Activated T-cell treated with anti-CD3 and anti-CD28 coated beads, Interleukin-2, amount 50 U/mL, for 1 hour (primary cell): ENCODE results near the gene MYDGF.
"Not testable (repeated sequence)": the region's sequence is repeated elsewhere in the genome, so short reads cannot be mapped to it uniquely, and the experiment has no call there.

Source experiments
- DNase-seq: peaks from one replicate; pipeline ENCODE4 v3.0.0-alpha.2; 2020

The MYDGF gene

DNA sequence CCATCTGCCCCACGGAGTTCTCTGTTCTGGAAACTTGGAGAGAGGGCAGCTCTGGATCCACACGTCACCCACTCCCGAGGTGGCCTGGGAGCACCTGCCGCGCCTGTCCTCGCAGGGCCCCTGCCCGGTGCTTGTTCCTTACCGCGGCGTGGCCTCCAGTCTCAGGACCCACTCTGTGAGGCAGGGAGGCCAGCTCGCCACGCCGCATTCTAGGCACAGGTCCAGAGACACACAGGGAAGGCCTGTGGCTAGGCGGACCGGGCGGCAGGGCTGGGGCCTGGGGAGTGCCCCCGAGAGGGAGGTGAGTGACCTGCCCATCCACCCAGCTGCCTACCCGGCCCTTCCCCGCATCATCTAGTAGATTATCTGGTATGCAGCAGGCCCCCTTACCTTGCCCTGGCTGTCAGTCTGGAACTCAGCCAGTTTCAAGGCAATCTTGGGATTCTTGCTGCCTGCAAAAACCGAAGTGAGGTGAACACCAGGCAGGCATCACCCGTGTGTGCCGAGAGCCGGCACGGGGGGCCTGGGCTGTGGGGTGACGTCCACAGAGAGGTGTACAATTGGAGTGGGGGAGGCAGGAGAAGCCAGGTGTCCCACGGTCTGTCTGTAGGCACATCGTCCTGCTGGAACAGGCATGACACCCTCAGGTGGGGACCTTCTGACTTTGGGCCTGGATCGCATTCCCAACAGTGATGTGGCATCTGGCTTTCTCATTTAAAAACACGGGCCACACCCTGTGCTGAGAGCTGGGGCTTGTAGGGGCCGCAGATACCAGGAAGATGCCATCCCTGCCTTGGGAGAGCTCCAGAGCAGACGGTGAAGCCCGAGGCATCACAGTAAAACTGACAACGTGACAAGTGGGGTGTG is 29.9 kb upstream of the MYDGF start:
- no peak for DNase-seq

DNA sequence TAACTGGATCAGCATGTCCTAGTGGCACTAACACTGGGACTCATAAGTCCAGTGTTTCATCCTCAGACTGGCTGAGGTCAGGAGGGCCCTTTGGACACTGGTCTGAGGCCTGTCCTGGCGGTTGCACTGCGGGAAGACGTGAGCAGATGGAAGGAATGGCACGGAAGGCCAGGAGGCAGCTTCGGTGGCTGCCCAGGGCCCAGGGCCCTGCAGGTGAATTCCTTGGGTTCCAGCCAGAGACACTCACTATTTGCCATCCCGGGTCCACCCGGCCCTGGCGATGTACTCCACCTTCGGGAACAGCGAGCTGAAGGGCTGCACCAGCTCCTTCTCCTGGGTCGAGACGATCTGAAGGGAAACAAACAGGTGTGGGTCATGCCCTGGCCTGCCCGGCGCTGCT is 27.2 kb upstream of the MYDGF start:
- DNase-seq: no peak

DNA sequence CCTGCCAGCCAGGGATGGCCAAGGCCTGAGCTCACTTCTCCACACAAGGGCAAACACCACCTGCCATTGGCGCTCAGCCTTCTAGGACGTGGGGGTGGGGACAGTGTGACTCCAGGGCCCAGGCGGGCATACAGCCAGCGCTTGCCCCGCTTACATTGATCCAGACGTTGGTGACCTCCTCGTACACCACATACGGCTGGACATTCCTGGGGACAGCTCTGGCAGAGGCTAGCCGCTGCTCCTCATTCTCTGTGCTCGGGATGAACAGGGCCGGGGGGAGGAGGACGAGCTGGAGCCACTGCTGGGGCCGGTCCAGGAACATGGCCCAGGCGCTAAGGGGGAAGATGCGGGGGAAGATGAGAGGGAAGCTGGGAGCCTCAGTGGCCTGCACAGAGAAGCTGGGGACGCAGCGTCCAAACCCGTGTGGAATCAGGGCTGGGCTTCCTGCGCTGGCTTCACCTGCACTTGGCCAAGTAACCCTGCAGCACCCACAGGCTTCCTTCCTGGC is 25.1 kb upstream of the MYDGF start:
- no peak for DNase-seq

DNA sequence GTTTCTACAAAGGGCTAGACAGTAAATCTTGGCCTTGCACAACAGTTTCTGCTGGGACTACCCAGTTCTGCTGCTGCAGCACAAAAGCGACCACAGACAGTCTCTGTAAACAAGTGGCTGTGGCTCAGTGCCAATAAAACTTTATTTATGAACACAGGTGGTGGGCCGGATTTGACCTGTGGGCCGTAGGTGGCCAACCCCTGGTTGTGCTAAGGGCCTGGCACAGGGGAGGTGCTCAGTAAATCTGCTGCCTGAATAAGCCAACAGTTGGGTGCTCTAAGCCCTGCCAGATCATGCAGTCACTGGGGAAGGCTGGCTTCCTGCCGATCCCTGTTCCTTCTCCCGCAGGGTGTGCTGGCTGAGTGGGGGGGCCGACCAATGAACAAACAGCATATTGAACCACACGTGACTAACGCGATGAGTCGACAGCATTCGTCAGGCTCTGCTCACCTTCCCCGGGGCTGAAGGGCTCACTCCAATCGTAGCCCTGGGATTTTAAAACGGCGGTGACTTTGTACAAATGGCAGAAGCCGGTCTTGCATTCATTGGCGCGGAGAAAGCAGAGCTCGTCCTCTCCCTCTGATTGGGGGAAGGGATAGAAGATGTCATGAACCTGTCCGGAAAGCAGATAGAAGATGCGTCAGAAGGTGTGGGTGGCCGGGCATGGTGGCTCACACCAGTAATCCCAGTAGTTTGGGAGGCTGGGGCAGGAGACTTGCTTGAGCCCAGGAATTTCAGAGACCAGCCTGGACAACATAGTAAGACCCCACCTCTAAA is 24.3 kb upstream of the MYDGF start:
- no peak for DNase-seq

DNA sequence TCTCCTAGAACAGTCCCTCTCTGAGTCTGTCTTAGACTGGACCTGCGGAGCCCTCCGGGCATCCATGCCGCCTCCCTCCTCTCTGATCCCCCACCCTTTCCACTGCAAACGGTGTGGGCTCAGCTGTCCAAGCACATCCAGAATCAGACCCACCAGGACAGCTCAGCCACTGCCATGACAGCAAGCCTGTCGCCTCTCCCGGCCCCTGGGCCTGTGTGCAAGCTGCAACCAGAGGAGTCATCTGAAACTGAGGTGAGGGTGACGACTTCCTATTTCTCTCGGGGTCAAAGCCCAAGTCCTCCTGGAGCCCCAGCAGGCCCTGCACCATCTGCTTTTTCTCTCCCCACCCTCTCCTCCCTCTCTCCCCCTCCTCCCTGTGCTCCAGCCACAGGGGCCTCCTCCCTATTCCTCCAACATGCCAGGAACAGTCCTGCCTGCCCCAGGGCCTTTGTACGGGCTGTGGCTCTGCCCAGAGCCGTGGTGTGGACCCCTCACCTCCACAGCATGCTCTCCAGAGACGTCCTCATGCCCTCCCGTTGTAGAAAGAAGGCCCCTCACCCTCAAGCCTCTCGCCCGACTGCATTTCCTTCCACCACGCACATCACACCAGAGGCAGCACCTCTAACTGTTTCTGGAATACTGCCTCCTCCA is 23.5 kb upstream of the MYDGF start:
- DNase-seq: no peak

DNA sequence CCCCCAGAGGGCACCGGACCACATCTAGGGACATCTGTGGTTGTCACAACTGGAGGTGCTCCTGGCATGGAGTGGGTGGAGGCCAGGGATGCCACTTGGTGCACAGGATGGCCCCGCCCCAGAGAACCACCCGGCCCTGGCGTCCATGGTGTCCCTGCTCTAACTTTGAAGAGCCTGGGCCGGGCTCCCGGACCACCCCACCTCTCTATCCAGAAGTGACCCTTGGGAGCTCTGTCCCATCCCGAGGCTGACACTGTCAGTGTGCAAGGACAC is 22.9 kb upstream of the MYDGF start:
- DNase-seq: no peak

DNA sequence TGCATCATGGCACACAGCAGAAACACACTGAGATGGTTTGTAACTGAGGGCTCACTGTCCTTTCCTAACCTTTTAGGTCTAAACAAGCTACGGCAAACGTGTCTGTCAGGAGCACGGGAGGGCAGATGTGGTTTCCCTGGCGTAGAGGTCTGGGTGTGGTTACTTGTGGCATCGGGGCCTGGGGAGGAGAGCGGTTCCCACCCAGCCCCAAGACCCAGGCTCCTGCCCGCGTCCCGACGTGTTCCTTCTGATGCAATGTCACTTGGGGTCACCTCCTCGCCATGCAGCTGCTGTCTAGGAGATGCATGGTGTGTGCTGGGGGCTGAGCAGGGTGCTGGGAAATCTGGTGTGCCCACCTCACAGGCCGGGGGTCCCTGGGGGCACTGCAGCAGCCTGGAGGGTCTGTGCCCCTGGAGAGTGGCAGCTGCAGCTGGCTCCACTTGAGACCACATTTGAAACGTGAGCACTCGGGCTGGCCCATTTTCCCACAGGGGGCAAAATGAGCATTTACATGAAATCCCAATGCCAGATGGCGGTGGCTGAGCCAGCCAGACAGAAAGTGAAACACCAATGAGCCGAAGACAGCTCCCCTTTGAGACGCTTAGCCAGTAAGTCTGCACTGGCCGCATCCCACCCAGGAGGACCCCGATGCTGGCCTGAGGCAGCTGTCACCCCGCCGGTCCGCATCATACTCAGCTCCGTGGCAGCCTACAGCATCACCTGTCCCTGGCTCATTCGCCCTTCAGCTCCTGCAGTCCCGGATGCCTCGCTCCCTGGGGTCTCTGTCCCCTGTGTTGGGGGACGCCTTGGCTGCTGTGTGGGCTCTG is 22.3 kb upstream of the MYDGF start:
- DNase-seq: no peak

DNA sequence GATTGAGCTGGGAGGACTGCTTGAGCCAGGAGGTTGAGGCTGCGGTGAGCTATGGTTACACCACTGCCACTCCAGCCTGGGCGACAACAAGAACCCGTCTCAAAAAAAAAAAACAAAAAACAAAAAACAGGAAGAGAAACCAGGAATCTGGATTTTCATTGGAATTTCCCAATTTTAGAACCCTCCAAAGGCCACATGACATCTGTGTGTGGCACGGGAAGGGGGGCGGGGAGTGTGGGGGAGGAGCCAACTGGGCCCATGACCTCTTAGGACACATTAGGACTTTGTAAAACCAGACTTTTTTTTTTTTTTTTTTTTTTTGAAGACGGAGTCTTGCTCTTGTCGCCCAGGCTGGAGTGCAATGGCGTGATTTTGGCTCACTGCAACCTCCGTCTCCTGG is 21.2 kb upstream of the MYDGF start:
- no peak for DNase-seq

DNA sequence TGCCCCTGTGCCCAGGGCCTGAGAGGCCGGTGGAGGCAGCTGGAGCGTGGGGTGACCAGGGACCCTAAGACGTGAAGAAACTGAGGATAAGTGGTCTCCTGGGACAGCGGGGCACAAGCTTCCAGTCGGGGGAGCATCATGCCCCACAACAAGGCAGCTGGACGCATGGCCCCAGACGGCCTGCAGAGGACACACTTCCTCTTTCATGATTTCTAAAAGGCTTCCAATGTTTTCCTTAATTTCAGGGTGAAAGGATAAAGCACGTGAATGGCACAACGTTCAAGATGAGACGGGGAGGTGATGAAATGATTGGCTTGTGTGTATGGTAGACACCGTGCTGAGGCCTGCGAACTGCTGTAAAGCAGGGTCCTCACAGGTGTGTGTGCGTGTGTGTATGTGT is 20.2 kb upstream of the MYDGF start:
- DNase-seq: no peak

DNA sequence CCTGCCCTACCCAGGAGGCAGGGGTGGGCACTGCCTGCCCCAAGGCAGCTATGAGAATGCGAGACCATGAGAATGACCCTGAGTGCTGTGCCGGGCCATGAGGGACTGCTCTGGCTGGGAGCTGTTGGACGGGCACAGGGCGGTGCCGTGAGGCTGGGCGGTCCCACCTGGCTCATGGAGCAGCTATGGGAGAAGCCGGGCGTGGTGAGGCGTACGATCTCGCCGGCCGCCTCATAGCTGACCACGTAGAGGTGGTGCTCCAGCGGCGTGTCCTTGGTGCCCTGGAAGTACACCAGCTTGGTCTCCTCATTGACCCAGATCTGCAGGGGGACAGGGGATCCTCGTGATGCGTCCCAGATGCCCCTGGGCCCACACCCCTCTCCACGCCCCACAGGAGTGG is 19.3 kb upstream of the MYDGF start:
- DNase-seq: no peak

DNA sequence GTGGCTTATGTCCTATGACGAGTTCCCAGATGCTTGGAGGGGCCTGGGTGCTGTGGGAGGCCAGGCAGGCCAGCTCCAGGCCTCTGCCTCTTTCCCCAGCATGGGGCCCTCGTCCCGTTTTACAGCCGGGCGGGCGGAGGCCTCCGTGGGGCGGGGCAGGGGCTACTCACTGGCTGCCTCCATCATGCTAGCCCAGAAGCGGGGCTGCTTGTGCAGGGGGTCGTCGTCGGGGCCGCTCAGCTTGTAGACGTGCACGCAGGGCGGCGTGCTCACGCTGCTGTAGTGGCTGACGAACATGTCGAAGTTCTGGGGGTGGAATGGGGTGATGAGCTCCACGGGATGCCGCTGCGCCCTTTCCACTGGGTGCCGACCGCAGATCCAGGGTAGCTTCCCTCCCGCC is 18.4 kb upstream of the MYDGF start:
- no peak for DNase-seq

DNA sequence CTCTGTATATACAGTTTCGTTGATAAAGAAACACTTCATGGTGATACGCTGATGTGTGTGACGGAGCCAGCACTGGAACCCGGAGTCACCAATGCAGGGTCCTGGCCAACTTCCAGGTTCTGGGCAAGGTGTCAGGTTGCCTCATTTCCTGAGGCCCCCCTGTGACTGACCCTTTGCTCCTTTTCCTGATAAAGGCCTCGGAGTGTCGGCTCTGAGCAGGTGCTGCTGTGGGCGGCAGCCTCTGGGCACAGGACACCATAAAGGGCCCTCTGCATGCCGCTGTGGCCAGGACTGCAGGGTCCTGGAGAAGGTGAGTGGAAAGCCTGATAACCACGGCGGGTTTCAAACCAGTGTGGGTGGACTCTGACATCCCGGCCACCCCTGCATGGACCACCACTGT is 17.3 kb upstream of the MYDGF start:
- no peak for DNase-seq

DNA sequence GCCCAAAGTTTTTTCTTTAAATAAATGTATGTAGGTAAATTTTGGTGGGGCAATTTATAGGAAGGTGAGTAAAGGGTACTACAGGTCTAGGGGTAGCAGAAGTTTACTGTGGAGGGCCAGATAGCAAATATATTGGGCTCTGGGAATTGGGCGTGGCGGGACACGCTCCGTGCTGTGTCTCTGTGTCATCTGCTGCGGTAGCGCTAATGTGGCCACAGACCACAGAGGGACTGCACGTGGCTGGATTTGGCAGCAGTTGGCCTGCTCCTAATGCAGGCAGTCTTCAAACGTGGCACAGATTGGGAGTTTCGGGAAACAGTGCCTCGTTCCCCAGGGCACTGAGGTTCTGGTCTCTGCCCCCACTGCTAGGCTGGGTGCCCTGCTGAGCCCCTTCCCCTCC is 16.6 kb upstream of the MYDGF start:
- DNase-seq: no peak

DNA sequence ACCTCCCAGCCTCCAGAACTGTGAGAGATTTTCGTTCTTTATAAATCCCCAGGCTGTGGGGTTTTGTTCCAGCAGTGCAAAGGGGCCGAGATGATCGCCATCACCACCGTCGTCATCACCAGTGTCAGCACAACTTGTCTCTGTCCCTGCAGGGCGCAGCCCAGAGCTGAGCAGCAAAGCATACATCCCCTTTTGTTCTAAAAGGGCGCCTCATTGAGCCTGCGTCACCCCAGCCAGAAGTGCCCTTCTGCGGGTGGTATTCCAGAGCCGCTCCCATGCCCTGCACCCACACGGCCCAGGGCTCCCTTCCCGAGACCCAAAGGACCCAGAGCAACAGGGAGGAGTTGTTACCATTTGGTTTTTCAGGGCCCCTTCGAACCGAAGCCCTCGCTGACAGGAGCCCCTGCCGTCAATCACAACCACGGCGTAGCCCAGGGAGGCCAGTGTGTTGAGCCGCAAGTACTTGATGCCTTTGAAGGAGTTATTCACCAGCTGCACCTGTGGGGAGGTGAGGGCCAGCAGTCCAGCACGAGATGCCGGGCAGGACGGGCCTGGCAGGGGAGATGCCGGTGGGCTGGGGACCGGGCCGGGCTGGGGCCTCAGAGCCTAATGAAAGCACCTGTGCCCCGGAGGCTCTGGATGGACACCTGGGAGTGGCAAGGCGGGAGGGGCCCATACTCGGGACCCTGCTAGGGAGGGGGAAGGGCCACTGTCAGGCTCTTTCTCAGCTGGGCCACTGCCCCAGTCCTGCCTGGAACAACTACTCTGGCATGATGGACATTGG is 14.4 kb upstream of the MYDGF start:
- no peak for DNase-seq

DNA sequence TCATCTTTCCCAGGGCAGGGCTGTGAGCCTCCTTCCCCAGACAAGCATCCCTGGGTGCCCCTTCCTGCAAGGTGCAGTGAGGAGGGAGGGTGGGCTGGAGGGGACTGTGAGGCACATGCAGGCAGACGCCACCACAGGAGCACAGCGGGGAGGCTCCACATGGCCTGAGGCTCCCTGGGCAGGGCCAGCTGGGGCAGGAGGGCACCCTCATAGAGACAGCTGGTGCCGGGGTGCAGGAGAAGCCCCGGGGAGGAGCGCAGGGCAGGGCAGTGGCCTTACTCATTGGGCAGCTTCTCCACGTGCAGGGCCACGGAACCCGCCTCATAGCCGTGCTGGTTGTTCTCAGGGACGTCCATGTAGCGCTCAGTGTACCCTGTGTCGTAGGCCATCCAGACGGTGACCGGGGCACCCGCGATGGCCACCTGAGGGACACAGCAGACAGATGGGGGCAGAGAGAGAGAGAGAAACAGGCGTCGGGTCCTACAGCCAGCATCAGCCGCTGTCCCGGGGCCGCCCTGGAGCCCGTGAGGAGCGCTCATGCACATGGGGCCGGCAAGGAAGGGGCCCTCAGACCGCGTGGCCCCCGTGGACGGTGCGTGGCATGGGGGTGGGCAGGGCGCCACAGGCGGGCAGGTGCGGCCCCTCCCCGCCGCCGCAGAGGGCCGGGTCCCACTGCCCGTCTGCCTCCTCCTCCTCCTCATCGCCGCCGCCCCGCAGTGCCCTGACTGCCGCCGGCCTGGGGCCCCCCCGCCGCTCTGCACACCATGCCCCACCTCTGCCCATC is 12.5 kb upstream of the MYDGF start:
- DNase-seq: no peak

DNA sequence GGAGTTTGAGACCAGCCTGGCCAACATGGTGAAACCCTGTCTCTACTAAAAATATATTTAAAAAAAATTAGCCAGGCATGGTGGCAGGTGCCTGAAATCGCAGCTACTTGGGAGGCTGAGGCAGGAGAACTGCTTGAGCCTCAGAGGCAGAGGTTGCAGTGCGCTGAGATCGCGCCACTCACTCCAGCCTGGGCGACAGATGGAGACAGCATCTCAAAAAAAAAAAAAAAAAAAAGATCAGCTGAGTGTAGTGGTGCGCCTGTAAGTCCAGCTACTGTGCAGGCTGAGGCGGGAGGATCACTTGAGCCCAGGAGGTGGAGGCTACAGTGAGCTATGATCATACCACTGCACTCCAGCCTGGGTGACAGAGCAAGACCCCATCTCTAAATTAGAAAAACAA is 9.9 kb upstream of the MYDGF start:
- DNase-seq: not testable (repeated sequence)

DNA sequence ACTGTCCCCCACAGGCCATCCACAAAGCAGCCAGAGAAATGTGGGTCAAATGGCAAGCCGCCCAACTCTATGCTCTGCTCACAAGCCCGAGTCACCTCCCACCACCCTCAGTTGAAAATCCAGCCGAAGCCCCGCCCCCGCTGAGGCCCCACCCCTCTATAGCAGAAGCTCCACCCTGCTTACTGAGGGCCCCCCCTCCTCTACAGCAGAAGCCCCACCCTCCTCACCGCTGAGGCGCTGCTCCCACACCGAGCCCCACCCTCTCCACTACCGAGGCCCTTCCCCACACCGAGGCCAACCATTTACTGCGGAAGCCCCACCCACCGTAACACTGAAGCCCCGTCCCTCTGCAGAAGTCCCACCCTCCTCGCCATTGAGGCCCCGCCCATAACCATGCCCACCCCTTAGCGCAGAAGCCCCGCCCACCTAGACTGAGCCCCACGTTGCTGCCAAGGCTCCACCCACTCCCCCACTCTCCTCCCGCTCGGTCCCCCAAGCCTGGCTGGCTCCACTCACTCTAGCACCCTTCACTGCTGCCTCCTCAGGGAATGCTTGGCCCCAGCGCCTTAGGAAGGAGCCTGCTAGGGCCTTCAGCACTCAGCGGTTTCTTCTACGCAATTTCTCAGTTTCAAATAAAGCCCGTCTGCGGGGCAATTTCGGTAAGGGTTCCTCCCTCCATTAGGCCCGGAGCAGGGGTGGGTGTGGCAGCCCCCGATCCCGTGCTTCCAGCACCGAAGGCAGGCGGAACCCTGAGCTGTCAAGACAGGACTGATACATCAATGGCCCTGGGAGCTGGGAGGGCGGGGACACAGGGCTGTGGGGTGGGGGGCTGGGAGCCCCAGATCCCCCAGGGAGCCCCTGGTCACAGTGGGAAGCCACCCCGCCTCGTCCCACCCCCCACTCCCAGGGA is 9.0 kb upstream of the MYDGF start:
- DNase-seq: no peak

DNA sequence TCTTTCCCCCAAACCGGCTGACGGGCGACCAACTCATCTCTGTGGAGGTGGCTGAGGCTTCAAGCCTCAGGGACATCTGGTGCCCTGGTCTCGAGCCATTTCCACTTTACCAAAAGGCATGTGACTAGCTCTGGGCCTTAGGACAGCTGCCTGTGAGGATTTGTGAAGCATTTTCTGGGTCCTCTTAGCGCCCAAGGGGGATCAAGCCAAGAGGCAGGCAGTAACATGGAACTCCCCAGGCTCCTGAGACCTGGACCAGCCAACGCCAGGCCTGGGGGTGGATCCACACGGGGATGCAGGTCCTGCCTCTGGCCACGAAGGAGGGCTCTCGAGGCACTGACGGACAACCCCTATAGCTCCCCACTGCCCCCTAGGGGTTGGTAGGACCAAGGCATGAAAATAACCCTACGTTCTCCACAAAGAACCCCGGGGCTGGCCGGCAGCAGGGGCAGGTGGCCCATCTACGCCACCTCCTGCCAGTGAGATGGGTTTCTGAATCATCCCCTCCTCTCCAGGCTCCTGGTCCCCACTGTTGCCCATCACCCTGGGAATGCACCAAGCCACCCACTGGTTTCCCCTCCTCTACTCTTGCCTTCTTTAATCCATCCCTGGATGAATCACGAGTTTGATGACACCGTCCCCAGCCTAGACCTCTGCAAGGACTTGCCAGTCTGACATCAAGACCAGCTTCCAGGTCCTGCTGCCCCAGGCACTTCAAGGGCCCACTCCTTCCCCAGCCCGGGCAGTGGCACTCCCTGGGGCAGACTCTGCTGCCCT is 7.0 kb upstream of the MYDGF start:
- no peak for DNase-seq

DNA sequence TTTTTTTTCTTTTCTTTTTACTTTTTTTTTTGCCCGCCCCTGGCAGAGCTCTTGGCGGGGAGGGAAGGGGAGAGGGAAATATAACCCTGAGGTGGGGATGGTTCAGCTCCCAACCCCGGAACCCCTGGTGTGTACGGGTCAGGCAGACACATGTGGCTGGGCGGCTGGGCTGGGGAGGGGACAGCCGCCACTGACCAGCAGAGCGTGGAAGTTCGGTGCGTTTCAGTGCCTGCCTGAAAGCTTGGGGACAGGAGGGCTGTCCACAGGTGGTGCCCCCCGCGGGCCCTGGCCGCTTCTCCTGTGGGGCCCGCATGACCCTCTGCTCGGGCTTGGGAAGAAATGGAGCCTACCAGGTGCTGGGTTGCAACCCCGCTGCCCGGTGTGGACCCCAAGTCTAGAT is 5.2 kb upstream of the MYDGF start:
- no peak for DNase-seq
